Ovary (tissue), 9 donors: ENCODE results near the gene EHHADH. TPM values are rescaled to one million over a fixed set of nuclear protein-coding genes. Genes with fewer than 3 reads are reported as not detected.
A peak's percentile ranks its signal among the peaks of the same experiment; 100 is the strongest.

Experiments
- DNase-seq, 5 donors: peaks; one replicate each; pipeline ENCODE4 v3.0.0-alpha.2; 2019 to 2020
- H3K27ac ChIP-seq, 2 donors: fragments of 200-600 bp; one replicate each; pipeline versions ENCODE4 v1.5.1 to v1.8.0; 2019 to 2022
- H3K27me3 ChIP-seq: fragments of 200-600 bp; one replicate; pipeline ENCODE4 v1.8.0; 2022
- H3K36me3 ChIP-seq: fragments of 200-600 bp; sonication (generic); one replicate; pipeline ENCODE4 v1.5.1; 2019
- H3K4me1 ChIP-seq: one replicate; pipeline ENCODE4 v1.8.1; 2013; ENCODE audit warnings: mild to moderate bottlenecking, moderate library complexity; ENCODE audit not compliant: insufficient read depth
- H3K4me3 ChIP-seq: fragments of 200-600 bp; sonication (generic); one replicate; pipeline ENCODE4 v1.5.1; 2017
- H3K9me3 ChIP-seq, 2 donors: fragments of 200-600 bp in 1 of 2; sonication (generic) in 1 of 2; one replicate each; pipeline versions ENCODE4 v1.5.1 to v1.8.1; 2013 to 2019; ENCODE audit warnings: mild to moderate bottlenecking in 1 of 2, moderate library complexity in 1 of 2
- CTCF ChIP-seq, 3 donors: fragments of 450-650 bp in 2 of 3; fragments of 200-600 bp in 1 of 3; IDR thresholded peaks; one replicate each; pipeline versions ENCODE4 v1.5.1 to v1.8.0; 2016 to 2022; ENCODE audit warnings: antibody characterized with exemption in 3 of 3, mild to moderate bottlenecking in 1 of 3
- EP300 ChIP-seq: sonication (generic); formaldehyde crosslinking; IDR thresholded peaks from one replicate; pipeline ENCODE4 v1.6.1; 2017; ENCODE audit warnings: antibody characterized with exemption
- POLR2A ChIP-seq: fragments of 450-650 bp; IDR thresholded peaks from one replicate; pipeline ENCODE4 v1.6.1; 2017; ENCODE audit warnings: antibody characterized with exemption, mild to moderate bottlenecking, moderate library complexity
- WGBS, 3 donors: extraction: QIAGEN DNeasy Blood & Tissue Kit in 1 of 3; methylation state at CpG; one replicate each; pipeline versions ENCODE4 v1.1.5 to v1.1.7; 2013 to 2017; 5-methylcytosine and 5-hydroxymethylcytosine counted together
- intact Hi-C, 4 donors: fragments of 100-400 bp; cut with DNase I; formaldehyde crosslinking; loops; one replicate each; pipeline versions ENCODE4 v1.11.0 to v1.15.1; 2022 to 2023
- polyA plus RNA-seq, 2 donors: library from polyadenylated mRNA; stranded (reverse); fragments of 200-250 nt in 1 of 2; fragments of 350-450 nt in 1 of 2; fragmentation: Illumina TruSeq in 1 of 2; extraction: RNeasy Lipid Tissue Mini Kit (QIAGEN cat#74804) in 1 of 2; gene quantifications; one replicate each; pipeline ENCODE4 v1.2.3, GENCODE V29; 2013 to 2014
- total RNA-seq, 7 donors: library from RNA; depleted of rRNA in 2 of 7; stranded (reverse); fragments of >200 nt in 2 of 7; fragmentation: NEBNext Ultra II Directional in 3 of 7; extraction: Animal tissue kit (Norgen Biotek cat#: 25700) in 3 of 7; gene quantifications; one replicate each; pipeline versions ENCODE4 v1.1.0 to v1.2.4, GENCODE V29; 2016 to 2023
- donor health status: DM: no; HTN: no; CAD: no; lungs with moderate emphysema.
- donor health status: DM: no; HTN: no; CAD: no.
- donor health status: Bipolar disorder and iron deficiency.
- donor health status: DM: yes; HTN: yes; CAD: no.
- donor health status: DM: no; HTN: no; CAD: no.
- donor health status: DM: yes; HTN: yes; CAD: no.

EHHADH gene
- total and polyA plus RNA-seq, 9 donors, result 1.4 to 6.9 (median 2.9) TPM

DNA sequence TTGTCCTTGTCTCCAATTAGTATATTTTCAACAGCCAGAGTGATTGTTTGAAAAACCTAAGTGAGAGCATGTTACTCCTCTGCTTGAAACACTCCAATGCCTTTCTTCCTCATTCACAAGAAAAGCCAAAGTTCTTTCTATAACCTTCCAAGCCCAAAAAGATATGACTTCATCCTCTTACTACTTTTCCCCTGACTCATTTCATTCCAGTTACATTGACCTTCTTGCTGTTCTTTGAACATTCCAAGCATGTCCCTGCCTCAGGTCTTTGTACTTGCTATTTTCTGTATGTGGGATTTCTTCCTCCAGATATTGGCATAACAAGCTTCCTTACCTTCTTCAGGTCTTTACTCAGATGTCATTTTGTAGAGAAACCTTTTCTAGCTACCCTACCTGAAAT lies 28.3 kb downstream of the EHHADH start:
- H3K9me3 ChIP-seq, result no peaks in the 10 kb centered on the region
- H3K4me3 ChIP-seq, result no peak overlapping the region
- no peak overlapping the region for H3K27ac ChIP-seq
- DNase-seq, result no peak
- H3K4me1 ChIP-seq, result no peaks in the 10 kb centered on the region
- H3K36me3 ChIP-seq, result no peaks in the 10 kb centered on the region
- TF ChIP-seq CTCF (IDR thresholded peaks at IDR 0.05) (no peak), EP300 (no peak), POLR2A (no peak)
- no peaks in the 10 kb centered on the region for H3K27me3 ChIP-seq
- intact Hi-C loops, result no loop called here

DNA sequence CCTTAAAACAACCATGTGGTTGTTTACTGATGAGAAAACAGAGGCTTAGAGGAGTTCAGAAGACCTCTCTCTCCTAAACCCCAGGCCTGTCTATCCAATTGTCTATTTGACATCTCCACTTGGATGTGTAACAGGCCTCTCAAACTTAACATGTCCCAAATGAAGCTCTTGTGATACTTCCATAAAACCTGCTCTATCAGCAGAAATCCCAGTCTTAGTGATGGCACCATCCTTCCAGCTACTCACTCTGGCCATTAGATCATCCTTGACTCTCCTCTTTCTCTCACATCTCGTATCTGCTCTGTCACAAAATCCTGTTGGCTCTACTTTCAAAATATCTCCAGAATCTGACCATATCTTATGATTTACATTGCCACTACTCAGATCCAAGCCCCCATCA lies 28.8 kb downstream of the EHHADH start:
- Histone ChIP-seq H3K27ac (no peak overlapping the region), H3K9me3 (no peaks in the 10 kb centered on the region), H3K4me3 (no peak overlapping the region), H3K4me1 (no peaks in the 10 kb centered on the region), H3K36me3 (no peaks in the 10 kb centered on the region), H3K27me3 (no peaks in the 10 kb centered on the region)
- intact Hi-C loops, result no loop called here
- TF ChIP-seq EP300 (no peak), POLR2A (no peak), CTCF (IDR thresholded peaks at IDR 0.05) (no peak)
- DNase-seq, result no peak
- 87 to 98% (median 90%) methylated on average over 1 of the region's 1 CpG for WGBS, 3 donors

GRCh38 chr3:185221203-185221602 lies 32.6 kb downstream of the EHHADH start:
- H3K9me3 ChIP-seq, result no peaks in the 10 kb centered on the region
- intact Hi-C loops, result no loop called here
- no peaks in the 10 kb centered on the region for H3K36me3 ChIP-seq
- H3K4me1 ChIP-seq, result no peaks in the 10 kb centered on the region
- H3K4me3 ChIP-seq, result no peak overlapping the region
- H3K27ac ChIP-seq, result no peak overlapping the region
- no peaks in the 10 kb centered on the region for H3K27me3 ChIP-seq
- DNase-seq, result no peak
- TF ChIP-seq EP300 (no peak), POLR2A (no peak), CTCF (IDR thresholded peaks at IDR 0.05) (no peak)

DNA sequence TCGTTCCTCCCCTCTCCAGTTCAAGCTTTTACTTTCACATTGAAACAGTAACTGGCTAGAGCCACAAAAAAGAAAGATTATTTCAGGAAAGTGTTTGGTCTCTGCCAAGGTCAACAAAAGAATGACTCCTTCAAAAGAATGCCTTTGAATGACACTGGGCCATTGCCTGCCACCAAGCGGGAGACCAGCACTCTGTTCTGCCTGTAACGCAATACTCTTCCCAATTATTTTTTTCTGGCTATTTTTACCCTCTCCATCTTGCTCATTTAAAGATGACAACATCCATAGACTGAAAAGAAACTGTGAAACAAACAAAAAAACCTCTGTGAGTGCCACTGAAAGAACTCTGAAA lies 37.3 kb downstream of the EHHADH start:
- H3K4me1 ChIP-seq, result no peaks in the 10 kb centered on the region
- no peaks in the 10 kb centered on the region for H3K27me3 ChIP-seq
- H3K27ac ChIP-seq, result peak overlapping the region in 1 of 2 donors; percentile 53
- TF ChIP-seq POLR2A, result no peak
- no peak for TF ChIP-seq CTCF (IDR thresholded peaks at IDR 0.05)
- no peak for TF ChIP-seq EP300
- DNase-seq, result no peak
- no peaks in the 10 kb centered on the region for H3K9me3 ChIP-seq
- intact Hi-C loops, result no loop called here
- no peaks in the 10 kb centered on the region for H3K36me3 ChIP-seq
- peak overlapping the region; percentile 8 for H3K4me3 ChIP-seq
- WGBS, 3 donors, result 6 to 24% (median 9%) methylated on average over 3 of the region's 3 CpGs
